GM11168 (cell line): ENCODE results near the gene ANO1.

Source experiments
- in situ Hi-C: fragments of 300-500 bp; cut with MboI; formaldehyde crosslinking; loops from one replicate; pipeline ENCODE4 v1.12.0; 2022; ENCODE audit warnings: low sequenced_read_pairs; ENCODE audit not compliant: unreplicated experiment

ANO1 gene

DNA sequence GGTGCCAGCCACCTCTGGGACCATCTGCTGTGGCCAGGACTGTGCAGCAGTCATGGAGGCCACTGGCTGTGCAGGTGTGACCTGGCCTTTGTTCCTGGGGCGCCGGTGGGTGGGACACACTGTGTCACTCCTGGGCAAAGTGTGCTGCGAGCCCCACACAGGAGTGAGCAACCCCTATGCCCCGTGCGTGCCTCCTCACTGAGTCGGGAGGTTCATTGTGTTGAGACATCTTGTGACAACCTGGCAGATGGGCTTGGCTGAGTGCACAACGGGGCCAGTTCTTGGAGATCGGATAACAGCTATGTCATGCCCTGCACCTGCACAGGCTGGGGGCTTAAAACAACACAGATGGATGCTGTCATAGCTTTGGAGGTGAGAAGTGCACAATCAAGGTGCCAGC lies 13.5 kb downstream of the ANO1 start:
- in situ Hi-C loops, result no loop called here

DNA sequence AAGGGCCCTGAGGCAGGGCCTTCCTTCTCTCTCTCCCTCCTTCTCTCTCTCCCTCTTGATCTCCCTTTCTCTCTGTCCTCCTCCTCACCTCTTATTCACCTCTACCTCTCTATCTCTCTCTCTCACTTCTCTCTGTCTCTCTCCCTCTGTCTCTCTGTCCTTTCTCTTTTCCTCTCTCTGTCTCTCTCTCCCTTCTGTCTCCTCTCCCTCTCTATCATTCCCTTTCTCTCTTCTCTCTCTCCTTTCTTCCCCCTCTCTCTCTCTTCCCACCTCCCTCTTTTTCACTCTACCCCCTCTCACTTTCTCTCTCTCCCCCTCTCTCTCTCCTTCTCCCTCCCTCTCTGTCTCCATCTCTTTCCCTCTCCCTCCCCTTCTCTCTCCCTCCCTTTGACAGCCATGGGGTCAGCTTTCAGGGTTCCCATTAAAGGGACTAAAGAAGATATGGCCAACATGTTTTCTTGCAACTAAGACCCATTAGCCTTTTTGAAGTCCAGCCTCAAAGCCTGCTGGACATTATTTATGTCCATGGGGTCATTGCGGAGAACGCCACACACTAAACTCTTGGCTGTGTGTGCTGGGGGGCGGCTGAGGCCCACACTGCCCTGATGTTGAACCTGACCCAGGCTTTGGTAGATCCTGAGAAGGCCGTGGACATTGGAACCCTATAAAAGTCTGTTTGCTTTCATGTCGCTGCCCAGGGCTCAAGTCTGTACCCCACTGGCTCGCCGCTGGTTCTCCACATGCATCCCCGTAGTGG lies 15.0 kb downstream of the ANO1 start:
- in situ Hi-C loops, result no loop called here

- in situ Hi-C loops, result no loop called here
Observed at GRCh38 chr11:70095541-70096252, 17.6 kb downstream of the ANO1 start.

DNA sequence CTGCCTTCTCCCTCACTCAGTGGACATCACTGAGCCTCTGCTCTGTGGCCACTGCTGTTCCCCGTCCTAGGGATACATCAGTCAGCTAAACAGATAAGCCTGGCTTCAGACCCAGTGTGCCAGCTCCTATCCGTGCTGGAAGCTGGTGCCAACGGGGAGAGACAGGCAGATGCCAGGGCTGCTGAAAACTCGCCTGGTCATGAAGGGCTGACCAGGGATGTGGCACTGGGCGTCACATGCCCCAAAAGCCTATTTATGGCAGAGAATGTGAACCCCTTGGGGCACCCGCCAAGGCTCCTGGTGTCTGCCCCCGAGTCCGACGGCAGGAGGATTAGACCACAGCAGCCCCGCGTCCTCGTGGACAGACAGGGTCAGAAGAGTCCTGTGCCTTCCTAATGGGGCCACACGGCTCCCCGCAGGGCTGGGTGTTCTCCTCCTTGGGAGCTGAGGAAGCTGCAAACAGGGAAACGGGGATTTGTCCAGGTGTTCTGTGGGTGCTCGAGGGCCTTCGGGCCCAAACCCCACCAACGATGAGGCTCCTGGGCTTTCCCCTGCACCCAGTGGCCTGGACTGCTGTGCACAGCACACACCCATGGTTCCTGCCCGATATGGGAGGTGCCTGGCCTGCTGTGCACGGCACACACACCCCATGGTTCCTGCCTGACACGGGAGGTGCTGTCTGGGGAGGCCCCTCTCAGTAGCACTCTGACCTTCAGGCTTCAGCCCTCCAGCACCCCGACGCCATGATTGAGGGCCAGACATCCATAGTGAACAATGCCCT lies 19.9 kb downstream of the ANO1 start:
- in situ Hi-C loops, result no loop called here

- in situ Hi-C loops, result no loop called here
Observed at GRCh38 chr11:70098936-70099335, 20.8 kb downstream of the ANO1 start.

- in situ Hi-C loops, result no loop called here
Observed at GRCh38 chr11:70099578-70100279, 21.6 kb downstream of the ANO1 start.

DNA sequence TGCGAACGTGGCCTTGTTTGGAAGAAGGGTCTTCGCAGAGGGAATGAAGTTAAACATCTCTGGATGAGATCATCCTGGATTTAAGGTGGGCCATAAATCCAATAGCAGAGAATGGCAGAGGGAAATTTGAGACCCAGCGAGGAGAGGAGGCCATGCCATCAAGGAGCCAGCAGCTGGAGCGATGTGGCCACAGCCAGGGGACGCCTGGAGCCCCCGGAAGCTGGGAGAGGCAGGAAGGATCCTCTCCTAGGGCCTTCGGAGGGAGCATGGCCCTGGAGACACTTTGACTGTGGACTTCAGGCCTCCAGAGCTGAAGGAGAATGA lies 22.1 kb downstream of the ANO1 start:
- in situ Hi-C loops, result no loop called here

- in situ Hi-C loops, result no loop called here
Observed at GRCh38 chr11:70100791-70101190, 22.7 kb downstream of the ANO1 start.

DNA sequence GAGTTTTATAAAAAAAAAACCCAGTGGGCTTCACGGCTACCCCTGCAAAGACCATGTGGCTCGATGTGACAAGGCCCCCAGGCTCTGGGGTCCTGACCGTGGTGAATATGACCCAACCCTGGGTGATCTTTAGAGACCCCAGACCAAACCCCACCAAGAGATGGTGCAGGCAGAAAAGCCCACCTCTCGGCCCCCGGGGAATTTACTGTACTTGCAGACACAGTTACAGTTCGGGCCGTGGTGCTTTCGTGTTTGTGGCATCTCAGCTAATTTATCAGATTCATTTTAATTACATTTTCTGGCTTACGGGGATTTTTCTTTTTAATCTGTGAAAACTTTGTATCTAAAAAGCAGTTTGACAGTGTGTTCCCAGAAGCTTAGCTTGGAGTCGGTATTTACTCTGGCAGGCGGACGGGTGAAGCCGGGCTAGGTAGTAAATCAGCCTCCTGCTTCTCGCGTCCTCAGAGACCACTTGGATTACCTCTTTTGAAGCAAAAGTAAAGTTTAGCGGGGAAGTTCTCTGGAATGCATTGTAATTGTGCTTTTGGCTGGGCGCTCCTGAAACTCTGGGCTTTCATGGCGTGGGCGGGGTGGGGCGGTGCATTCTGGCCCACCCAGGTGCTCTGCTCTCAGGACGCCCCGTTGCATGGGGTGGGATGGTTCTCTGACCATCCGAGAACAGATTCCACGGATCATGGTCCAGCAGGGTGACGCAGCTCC lies 25.3 kb downstream of the ANO1 start:
- in situ Hi-C loops, result no loop called here

DNA sequence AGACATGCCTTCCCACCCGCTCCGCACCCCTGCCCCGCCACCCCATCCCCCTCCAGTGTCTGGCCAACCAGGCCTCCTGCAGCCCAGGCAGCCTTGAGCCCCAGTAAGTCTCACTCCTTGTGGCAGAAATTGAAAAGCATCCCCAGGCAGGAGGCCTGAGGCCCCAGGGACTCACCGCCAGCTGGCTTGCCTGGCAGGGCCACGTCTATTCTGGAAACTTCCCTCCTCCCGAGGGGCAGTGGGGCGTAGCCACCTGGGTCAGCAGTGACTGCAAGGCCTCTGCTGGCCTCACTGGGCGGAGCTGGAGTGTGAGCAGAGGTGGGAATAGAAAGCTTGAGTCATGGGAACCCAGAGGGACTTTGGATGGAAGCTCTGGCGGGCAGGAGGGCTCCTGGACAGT lies 26.3 kb downstream of the ANO1 start:
- in situ Hi-C loops, result no loop called here

- in situ Hi-C loops, result no loop called here
Observed at GRCh38 chr11:70104961-70105360, 26.8 kb downstream of the ANO1 start.

- in situ Hi-C loops, result no loop called here
Observed at GRCh38 chr11:70105369-70105754, 27.2 kb downstream of the ANO1 start.

DNA sequence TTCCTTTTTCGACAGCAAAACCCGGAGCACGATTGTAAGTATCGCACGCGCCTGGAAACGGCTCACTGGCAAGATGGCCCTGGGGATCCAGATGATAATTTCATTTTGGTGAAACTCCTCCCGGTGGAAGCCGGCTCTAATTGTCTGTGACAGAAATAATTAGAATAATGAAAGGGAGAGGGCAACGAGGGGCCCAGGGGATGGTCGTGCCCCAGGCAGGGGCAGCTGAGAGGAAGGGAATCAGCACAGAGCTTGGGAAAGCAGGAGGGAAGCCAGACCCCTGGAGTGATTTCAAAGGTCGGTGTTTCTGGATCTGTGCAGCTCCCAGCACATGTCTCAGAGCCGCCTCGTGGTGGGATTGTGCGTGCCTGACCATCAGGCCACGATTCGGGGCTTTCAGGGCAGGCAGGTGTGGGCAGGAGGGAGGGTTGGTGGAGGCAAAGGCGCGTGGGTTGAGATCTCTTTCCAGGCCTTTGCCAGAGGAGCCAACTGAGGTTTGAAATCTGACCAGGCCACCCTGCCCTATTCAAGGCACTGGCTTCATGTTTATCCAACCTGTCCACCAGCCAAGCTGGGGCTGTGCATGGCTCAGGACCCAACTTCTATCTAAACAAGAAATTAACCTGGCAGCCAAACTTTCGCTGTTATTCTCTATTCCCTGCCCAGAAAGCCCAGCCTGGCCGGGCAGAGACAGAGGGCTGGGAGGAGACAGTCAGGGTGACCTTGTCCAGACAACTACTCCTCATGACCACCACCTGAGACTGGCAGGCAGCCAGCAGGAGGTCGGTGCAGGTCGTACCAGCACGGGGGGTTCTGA lies 27.8 kb downstream of the ANO1 start:
- in situ Hi-C loops, result no loop called here

- in situ Hi-C loops, result no loop called here
Observed at GRCh38 chr11:70106757-70107156, 28.6 kb downstream of the ANO1 start.

DNA sequence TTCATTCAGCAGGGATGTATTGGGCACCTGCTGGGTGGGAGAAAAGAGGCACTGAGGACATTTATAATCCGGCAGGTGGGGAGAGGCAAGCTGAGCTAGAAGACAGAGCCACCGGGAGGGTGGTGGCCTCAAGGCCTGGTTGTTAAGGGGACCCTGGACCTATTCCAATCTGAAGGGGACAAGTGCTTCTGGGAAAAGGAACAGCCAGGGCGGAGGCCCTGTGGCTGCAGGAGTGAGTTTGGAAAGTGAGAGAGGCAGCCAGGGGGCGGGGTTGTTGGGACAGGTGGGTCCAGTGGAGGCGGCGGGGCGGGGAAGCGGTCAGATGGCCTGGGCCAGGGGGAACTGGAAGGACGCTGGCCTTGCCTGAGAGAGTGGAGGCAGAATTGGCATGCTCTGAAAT lies 29.1 kb downstream of the ANO1 start:
- in situ Hi-C loops, result no loop called here

GRCh38 chr11:70107756-70108155 lies 29.6 kb downstream of the ANO1 start:
- in situ Hi-C loops, result no loop called here

GRCh38 chr11:70108250-70108649 lies 30.1 kb downstream of the ANO1 start:
- in situ Hi-C loops, result no loop called here

DNA sequence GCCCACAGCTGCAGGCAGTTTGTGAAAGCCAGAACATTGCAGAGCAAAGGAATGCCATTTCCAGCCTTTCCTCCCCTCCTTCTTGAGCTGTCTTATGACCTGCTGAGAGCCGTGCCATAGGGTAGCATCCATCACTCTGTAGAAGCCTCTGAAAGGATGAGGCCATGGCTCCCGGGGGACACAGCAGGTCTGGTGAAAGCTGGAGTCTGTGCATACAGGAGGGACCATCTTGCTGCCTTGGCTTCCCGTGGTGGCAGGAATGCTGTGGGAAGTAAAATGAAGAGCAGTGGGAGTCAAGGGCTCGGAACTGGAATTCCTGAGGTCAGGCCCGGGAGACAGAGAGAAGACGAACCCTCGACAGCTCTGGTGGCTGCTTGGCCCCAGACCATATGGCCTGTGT lies 30.9 kb downstream of the ANO1 start:
- in situ Hi-C loops, result no loop called here

- in situ Hi-C loops, result no loop called here
Observed at GRCh38 chr11:70109903-70110302, 31.8 kb downstream of the ANO1 start.
